Posterior cingulate gyrus (tissue), 11 donors: ENCODE data around the gene KRTAP16-1.

Experiments
- DNase-seq, 10 donors: peaks; one replicate each; pipeline versions ENCODE4 v3.0.0 to v3.0.0-alpha.2; 2020 to 2021; ENCODE audit warnings: mixed read lengths in 3 of 10
- intact Hi-C: fragments of 100-400 bp; cut with DNase I; formaldehyde crosslinking; loops from one replicate; pipeline ENCODE4 v1.15.1; 2023

Gene KRTAP16-1

GRCh38 chr17:41331606-41332005 lies 22.5 kb upstream of the KRTAP16-1 start:
- DNase-seq, result no peak
- intact Hi-C loops, result no loop called here

- DNase-seq, result peak in 8 of 10 donors; percentile 28 to 89 (median 45)
- intact Hi-C loops, result no loop called here
Observed at GRCh38 chr17:41329279-41329948, 20.3 kb upstream of the KRTAP16-1 start.

GRCh38 chr17:41328207-41328606 lies 19.1 kb upstream of the KRTAP16-1 start:
- intact Hi-C loops, result no loop called here
- DNase-seq, result peak in 1 of 10 donors; percentile 72

- no peak for DNase-seq
- intact Hi-C loops, result no loop called here
Observed at GRCh38 chr17:41327411-41328120, 18.5 kb upstream of the KRTAP16-1 start.

GRCh38 chr17:41326173-41327145 lies 17.4 kb upstream of the KRTAP16-1 start:
- intact Hi-C loops, result no loop called here
- peak in 1 of 10 donors; percentile 71 for DNase-seq

GRCh38 chr17:41325611-41326010 lies 16.5 kb upstream of the KRTAP16-1 start:
- DNase-seq, result no peak
- intact Hi-C loops, result no loop called here

- intact Hi-C loops, result no loop called here
- peak in 1 of 10 donors; percentile 73 for DNase-seq
Observed at GRCh38 chr17:41325126-41325525, 16.0 kb upstream of the KRTAP16-1 start.

- intact Hi-C loops, result no loop called here
- DNase-seq, result no peak
Observed at GRCh38 chr17:41324180-41325075, 15.3 kb upstream of the KRTAP16-1 start.

GRCh38 chr17:41322903-41323895 lies 14.1 kb upstream of the KRTAP16-1 start:
- intact Hi-C loops, result loop anchor here (2.0 kb wide), 1 partner anchor 414 kb away; no protein-coding TSS in a partner anchor
- peak in 1 of 10 donors; percentile 60 for DNase-seq

- intact Hi-C loops, result loop anchor here (2.0 kb wide), 1 partner anchor 413 kb away; no protein-coding TSS in a partner anchor
- DNase-seq, result no peak
Observed at GRCh38 chr17:41322094-41322902, 13.2 kb upstream of the KRTAP16-1 start.

- no peak for DNase-seq
- intact Hi-C loops, result no loop called here
Observed at GRCh38 chr17:41318231-41318630, 9.1 kb upstream of the KRTAP16-1 start.

GRCh38 chr17:41315814-41316445 lies 6.8 kb upstream of the KRTAP16-1 start:
- intact Hi-C loops, result no loop called here
- DNase-seq, result no peak

GRCh38 chr17:41315204-41315794 lies 6.2 kb upstream of the KRTAP16-1 start, which contains the start of gene KRTAP17-1:
TSS of gene KRTAP17-1 (minus strand) at chr17:41315710. CDS start at chr17:41315650, 60 bp downstream.
- intact Hi-C loops, result no loop called here

GRCh38 chr17:41311111-41311510 lies 2.0 kb upstream of the KRTAP16-1 start:
- no peak for DNase-seq
- intact Hi-C loops, result no loop called here

More at GRCh38 chr17:41315204-41315794, 6.2 kb upstream of the KRTAP16-1 start, which contains the start of gene KRTAP17-1:
- DNase-seq, result peak in 1 of 10 donors; percentile 67

GRCh38 chr17:41308251-41308917 lies 725 bp downstream of the KRTAP16-1 start:
- DNase-seq, result peak in 7 of 10 donors; percentile 42 to 93 (median 66)
- intact Hi-C loops, result no loop called here

GRCh38 chr17:41307647-41308046 lies 1.5 kb downstream of the KRTAP16-1 start:
- intact Hi-C loops, result no loop called here
- DNase-seq, result peak in 3 of 10 donors; percentile 16 to 82 (median 74)
